GM23338 (cell line): ENCODE results near the gene FUZ. TPM values are rescaled to one million over a fixed set of nuclear protein-coding genes. Genes with fewer than 3 reads are reported as not detected.
A peak's percentile ranks its signal among the peaks of the same experiment; 100 is the strongest.

Experiments
- ATAC-seq: fragments of 200-7000 bp; cut with Tn5 transposase; 3 replicates; pipeline ENCODE4 v1.9.1; 2020
- DNase-seq: peaks from one replicate; pipeline ENCODE4 v3.0.0-alpha.2; 2015; ENCODE audit warnings: low spot score
- H2AFZ ChIP-seq: fragments of 200-600 bp; sonication (generic); 2 replicates; pipeline ENCODE4 v1.8.0; 2016; ENCODE audit warnings: antibody characterized with exemption, mild to moderate bottlenecking, moderate library complexity
- H3F3A ChIP-seq: fragments of 200-600 bp; sonication (generic); replicated peaks from 2 replicates; pipeline ENCODE4 v1.8.0; 2017; ENCODE audit warnings: antibody characterized with exemption, mixed run types, low read depth
- H3K27ac ChIP-seq: fragments of 200-600 bp; sonication (generic); 2 replicates; pipeline ENCODE4 v1.6.1; 2016; ENCODE audit warnings: low read depth
- H3K27me3 ChIP-seq: fragments of 200-600 bp; sonication (generic); 2 replicates; pipeline ENCODE4 v1.8.0; 2016; ENCODE audit warnings: mild to moderate bottlenecking, mixed run types, moderate library complexity; ENCODE audit not compliant: insufficient read depth
- H3K36me3 ChIP-seq: fragments of 200-600 bp; sonication (generic); 2 replicates; pipeline ENCODE4 v1.8.0; 2016; ENCODE audit warnings: mild to moderate bottlenecking; ENCODE audit not compliant: insufficient read depth
- H3K4me1 ChIP-seq: fragments of 200-600 bp; sonication (generic); 2 replicates; pipeline ENCODE4 v1.8.0; 2016; ENCODE audit warnings: mild to moderate bottlenecking, moderate library complexity; ENCODE audit not compliant: insufficient read depth
- H3K4me2 ChIP-seq: fragments of 200-600 bp; sonication (generic); 2 replicates; pipeline ENCODE4 v1.7.1; 2017; ENCODE audit warnings: mixed run types
- H3K4me3 ChIP-seq: fragments of 200-600 bp; sonication (generic); 2 replicates; pipeline ENCODE4 v1.6.1; 2016; ENCODE audit warnings: mixed run types
- H3K79me2 ChIP-seq: fragments of 200-600 bp; sonication (generic); replicated peaks from 2 replicates; pipeline ENCODE4 v1.8.0; 2017; ENCODE audit warnings: mild to moderate bottlenecking; ENCODE audit not compliant: insufficient read depth
- H3K9me2 ChIP-seq: fragments of 200-600 bp; sonication (generic); 2 replicates; pipeline ENCODE4 v1.8.0; 2017; ENCODE audit not compliant: insufficient read depth
- H4K20me1 ChIP-seq: fragments of 200-600 bp; sonication (generic); replicated peaks from 2 replicates; pipeline ENCODE4 v1.8.0; 2017; ENCODE audit warnings: mild to moderate bottlenecking; ENCODE audit not compliant: insufficient read depth
- H3K27ac Mint-ChIP-seq: 2 replicates; pipeline ENCODE4 v1.8.0; 2020; ENCODE audit warnings: inconsistent platforms, mild to moderate bottlenecking, moderate library complexity, mixed read lengths
- H3K27me3 Mint-ChIP-seq: 3 replicates; pipeline ENCODE4 v1.8.0; 2022; ENCODE audit warnings: low read depth, mild to moderate bottlenecking, moderate library complexity, mixed read lengths, inconsistent platforms; ENCODE audit not compliant: insufficient read depth, poor library complexity
- H3K36me3 Mint-ChIP-seq: 3 replicates; pipeline ENCODE4 v1.8.0; 2021; ENCODE audit warnings: low read depth, mild to moderate bottlenecking, inconsistent platforms, moderate library complexity, mixed read lengths
- H3K4me1 Mint-ChIP-seq: 3 replicates; pipeline ENCODE4 v1.8.0; 2020; ENCODE audit warnings: mild to moderate bottlenecking, inconsistent platforms, mixed read lengths
- H3K4me3 Mint-ChIP-seq: 3 replicates; pipeline ENCODE4 v1.8.0; 2021; ENCODE audit warnings: moderate library complexity, mild to moderate bottlenecking, inconsistent platforms, mixed read lengths
- H3K9me3 Mint-ChIP-seq: 3 replicates; pipeline ENCODE4 v1.8.0; 2020; ENCODE audit warnings: moderate library complexity, mild to moderate bottlenecking, inconsistent platforms, mixed read lengths
- CREB1 ChIP-seq: fragments of 250-450 bp; sonication (Bioruptor Pico); IDR thresholded peaks from 2 replicates; pipeline ENCODE4 v1.5.0; 2020; ENCODE audit warnings: low read depth, mild to moderate bottlenecking, moderate library complexity
- EZH2 ChIP-seq: fragments of 200-600 bp; sonication (generic); IDR thresholded peaks from one replicate; pipeline ENCODE4 v1.8.0; 2017; ENCODE audit warnings: antibody characterized with exemption, mild to moderate bottlenecking, low read depth; ENCODE audit not compliant: unreplicated experiment
- EZH2phosphoT487 ChIP-seq: fragments of 200-600 bp; sonication (generic); IDR thresholded peaks from one replicate; pipeline ENCODE4 v1.8.1; 2018; ENCODE audit warnings: antibody characterized with exemption; ENCODE audit not compliant: unreplicated experiment
- JUNB ChIP-seq: IDR thresholded peaks from one replicate; pipeline ENCODE4 v1.6.1; 2016; ENCODE audit warnings: antibody characterized with exemption; ENCODE audit not compliant: unreplicated experiment
- NANOG ChIP-seq: IDR thresholded peaks from 2 replicates; pipeline ENCODE4 v1.6.1; 2016; ENCODE audit warnings: antibody characterized with exemption, borderline replicate concordance
- POLR2AphosphoS5 ChIP-seq: IDR thresholded peaks from 2 replicates; pipeline ENCODE4 v1.6.1; 2016; ENCODE audit warnings: antibody characterized with exemption, low read depth
- STAT1 ChIP-seq: IDR thresholded peaks from one replicate; pipeline ENCODE4 v1.6.1; 2016; ENCODE audit warnings: antibody characterized with exemption; ENCODE audit not compliant: unreplicated experiment
- ZNF114 ChIP-seq: fragments of 250-450 bp; sonication (Bioruptor Pico); IDR thresholded peaks from 2 replicates; pipeline ENCODE4 v1.5.0; 2020; ENCODE audit warnings: mild to moderate bottlenecking, moderate library complexity
- ZNF331 ChIP-seq: fragments of 250-450 bp; sonication (Bioruptor Pico); IDR thresholded peaks from 2 replicates; pipeline ENCODE4 v1.5.0; 2020; ENCODE audit warnings: low read depth, mild to moderate bottlenecking, moderate library complexity
- polyA plus RNA-seq: library from polyadenylated mRNA; unstranded; fragments of >200 nt; fragmentation: Nextera tagmentation; extraction: Ambion mirVana; gene quantifications from 2 replicates; pipeline ENCODE4 v1.2.1, GENCODE V29; 2016
- total RNA-seq: library from RNA; depleted of rRNA; stranded (reverse); fragments of >200 nt; shearing (Covaris generic); gene quantifications from 2 replicates; pipeline ENCODE4 v1.2.3, GENCODE V29; 2014
- TF ChIP-seq, protein P1 (sequence below): IDR thresholded peaks from one replicate; pipeline ENCODE4 v1.6.1; 2018; ENCODE audit warnings: antibody characterized with exemption; ENCODE audit not compliant: unreplicated experiment
- TF ChIP-seq, protein P2 (sequence below): IDR thresholded peaks from 2 replicates; pipeline ENCODE4 v1.6.1; 2016; ENCODE audit warnings: antibody characterized with exemption
- TF ChIP-seq, protein P3 (sequence below), 2 experiments: fragments of 200-600 bp in 1 of 2; sonication (generic) in 1 of 2; conservative IDR thresholded peaks; 2 replicates each; pipeline versions ENCODE4 v1.5.1 to v1.6.1; 2016 to 2017; ENCODE audit warnings: antibody characterized with exemption in 2 of 2, low read depth in 2 of 2, mild to moderate bottlenecking in 2 of 2, moderate library complexity in 1 of 2
- TF ChIP-seq, protein P4 (sequence below): fragments of 250-450 bp; sonication (Bioruptor Pico); IDR thresholded peaks from 2 replicates; pipeline ENCODE4 v1.5.0; 2020; ENCODE audit warnings: mild to moderate bottlenecking, moderate library complexity

Gene FUZ
- total and polyA plus RNA-seq, 2 experiments from 2014 or later: 24.3 to 34.8 TPM

DNA sequence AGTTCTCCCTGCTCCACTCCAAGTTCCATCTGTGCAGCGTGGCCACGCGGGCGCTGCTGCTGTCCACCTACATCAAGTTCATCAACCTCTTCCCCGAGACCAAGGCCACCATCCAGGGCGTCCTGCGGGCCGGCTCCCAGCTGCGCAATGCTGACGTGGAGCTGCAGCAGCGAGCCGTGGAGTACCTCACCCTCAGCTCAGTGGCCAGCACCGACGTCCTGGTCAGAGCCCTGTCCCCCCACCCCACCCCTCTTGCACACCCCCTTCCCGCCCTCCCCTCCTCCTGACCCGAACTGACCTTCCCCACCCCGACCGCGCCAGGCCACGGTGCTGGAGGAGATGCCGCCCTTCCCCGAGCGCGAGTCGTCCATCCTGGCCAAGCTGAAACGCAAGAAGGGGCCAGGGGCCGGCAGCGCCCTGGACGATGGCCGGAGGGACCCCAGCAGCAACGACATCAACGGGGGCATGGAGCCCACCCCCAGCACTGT lies 11.6 kb downstream of the FUZ start:
- H3K36me3 Mint-ChIP-seq: peaks cover 61% of the 10 kb centered on the region
- H3K4me3 ChIP-seq: peak overlapping the region; percentile 39; the same call in 1 of the 2 replicates

More for the DNA sequence above, 11.6 kb downstream of the FUZ start:
- peak overlapping the region; percentile 50 for H3K4me2 ChIP-seq
- no peaks in the 10 kb centered on the region for H3K36me3 ChIP-seq
- H3K79me2 ChIP-seq: no peaks in the 10 kb centered on the region
- peaks cover 22% of the 10 kb centered on the region for H3F3A ChIP-seq
- no peak overlapping the region for H2AFZ ChIP-seq
- H4K20me1 ChIP-seq: no peaks in the 10 kb centered on the region; the same call in 1 of the 2 replicates
- peak overlapping the region; percentile 29; the same call in 1 of the 3 replicates for H3K4me3 Mint-ChIP-seq
- H3K27ac Mint-ChIP-seq: no peak overlapping the region
- peaks cover 16% of the 10 kb centered on the region; the same call in 1 of the 2 replicates for H3K4me1 ChIP-seq
- H3K4me1 Mint-ChIP-seq: peaks cover 23% of the 10 kb centered on the region
- H3K9me2 ChIP-seq: no peaks in the 10 kb centered on the region
- no peak for TF ChIP-seq POLR2AphosphoS5
- no peak for TF ChIP-seq CREB1 (CRISPR knock-in tag)
- TF ChIP-seq, protein P1, sequence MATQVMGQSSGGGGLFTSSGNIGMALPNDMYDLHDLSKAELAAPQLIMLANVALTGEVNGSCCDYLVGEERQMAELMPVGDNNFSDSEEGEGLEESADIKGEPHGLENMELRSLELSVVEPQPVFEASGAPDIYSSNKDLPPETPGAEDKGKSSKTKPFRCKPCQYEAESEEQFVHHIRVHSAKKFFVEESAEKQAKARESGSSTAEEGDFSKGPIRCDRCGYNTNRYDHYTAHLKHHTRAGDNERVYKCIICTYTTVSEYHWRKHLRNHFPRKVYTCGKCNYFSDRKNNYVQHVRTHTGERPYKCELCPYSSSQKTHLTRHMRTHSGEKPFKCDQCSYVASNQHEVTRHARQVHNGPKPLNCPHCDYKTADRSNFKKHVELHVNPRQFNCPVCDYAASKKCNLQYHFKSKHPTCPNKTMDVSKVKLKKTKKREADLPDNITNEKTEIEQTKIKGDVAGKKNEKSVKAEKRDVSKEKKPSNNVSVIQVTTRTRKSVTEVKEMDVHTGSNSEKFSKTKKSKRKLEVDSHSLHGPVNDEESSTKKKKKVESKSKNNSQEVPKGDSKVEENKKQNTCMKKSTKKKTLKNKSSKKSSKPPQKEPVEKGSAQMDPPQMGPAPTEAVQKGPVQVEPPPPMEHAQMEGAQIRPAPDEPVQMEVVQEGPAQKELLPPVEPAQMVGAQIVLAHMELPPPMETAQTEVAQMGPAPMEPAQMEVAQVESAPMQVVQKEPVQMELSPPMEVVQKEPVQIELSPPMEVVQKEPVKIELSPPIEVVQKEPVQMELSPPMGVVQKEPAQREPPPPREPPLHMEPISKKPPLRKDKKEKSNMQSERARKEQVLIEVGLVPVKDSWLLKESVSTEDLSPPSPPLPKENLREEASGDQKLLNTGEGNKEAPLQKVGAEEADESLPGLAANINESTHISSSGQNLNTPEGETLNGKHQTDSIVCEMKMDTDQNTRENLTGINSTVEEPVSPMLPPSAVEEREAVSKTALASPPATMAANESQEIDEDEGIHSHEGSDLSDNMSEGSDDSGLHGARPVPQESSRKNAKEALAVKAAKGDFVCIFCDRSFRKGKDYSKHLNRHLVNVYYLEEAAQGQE: no peak
- TF ChIP-seq, protein P2, sequence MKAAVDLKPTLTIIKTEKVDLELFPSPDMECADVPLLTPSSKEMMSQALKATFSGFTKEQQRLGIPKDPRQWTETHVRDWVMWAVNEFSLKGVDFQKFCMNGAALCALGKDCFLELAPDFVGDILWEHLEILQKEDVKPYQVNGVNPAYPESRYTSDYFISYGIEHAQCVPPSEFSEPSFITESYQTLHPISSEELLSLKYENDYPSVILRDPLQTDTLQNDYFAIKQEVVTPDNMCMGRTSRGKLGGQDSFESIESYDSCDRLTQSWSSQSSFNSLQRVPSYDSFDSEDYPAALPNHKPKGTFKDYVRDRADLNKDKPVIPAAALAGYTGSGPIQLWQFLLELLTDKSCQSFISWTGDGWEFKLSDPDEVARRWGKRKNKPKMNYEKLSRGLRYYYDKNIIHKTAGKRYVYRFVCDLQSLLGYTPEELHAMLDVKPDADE: no peak
- TF ChIP-seq JUNB: no peak
- no peak for TF ChIP-seq ZNF114
- no peak for TF ChIP-seq EZH2
- TF ChIP-seq STAT1: no peak
- no peak for TF ChIP-seq EZH2phosphoT487
- no peak for TF ChIP-seq ZNF331 (CRISPR knock-in tag)
- TF ChIP-seq, protein P3, sequence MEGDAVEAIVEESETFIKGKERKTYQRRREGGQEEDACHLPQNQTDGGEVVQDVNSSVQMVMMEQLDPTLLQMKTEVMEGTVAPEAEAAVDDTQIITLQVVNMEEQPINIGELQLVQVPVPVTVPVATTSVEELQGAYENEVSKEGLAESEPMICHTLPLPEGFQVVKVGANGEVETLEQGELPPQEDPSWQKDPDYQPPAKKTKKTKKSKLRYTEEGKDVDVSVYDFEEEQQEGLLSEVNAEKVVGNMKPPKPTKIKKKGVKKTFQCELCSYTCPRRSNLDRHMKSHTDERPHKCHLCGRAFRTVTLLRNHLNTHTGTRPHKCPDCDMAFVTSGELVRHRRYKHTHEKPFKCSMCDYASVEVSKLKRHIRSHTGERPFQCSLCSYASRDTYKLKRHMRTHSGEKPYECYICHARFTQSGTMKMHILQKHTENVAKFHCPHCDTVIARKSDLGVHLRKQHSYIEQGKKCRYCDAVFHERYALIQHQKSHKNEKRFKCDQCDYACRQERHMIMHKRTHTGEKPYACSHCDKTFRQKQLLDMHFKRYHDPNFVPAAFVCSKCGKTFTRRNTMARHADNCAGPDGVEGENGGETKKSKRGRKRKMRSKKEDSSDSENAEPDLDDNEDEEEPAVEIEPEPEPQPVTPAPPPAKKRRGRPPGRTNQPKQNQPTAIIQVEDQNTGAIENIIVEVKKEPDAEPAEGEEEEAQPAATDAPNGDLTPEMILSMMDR (conservative IDR thresholded peaks at IDR 0.05; ENCODE audit: low read depth in 2 of 2): no peak
- TF ChIP-seq NANOG: no peak
- TF ChIP-seq, protein P4, sequence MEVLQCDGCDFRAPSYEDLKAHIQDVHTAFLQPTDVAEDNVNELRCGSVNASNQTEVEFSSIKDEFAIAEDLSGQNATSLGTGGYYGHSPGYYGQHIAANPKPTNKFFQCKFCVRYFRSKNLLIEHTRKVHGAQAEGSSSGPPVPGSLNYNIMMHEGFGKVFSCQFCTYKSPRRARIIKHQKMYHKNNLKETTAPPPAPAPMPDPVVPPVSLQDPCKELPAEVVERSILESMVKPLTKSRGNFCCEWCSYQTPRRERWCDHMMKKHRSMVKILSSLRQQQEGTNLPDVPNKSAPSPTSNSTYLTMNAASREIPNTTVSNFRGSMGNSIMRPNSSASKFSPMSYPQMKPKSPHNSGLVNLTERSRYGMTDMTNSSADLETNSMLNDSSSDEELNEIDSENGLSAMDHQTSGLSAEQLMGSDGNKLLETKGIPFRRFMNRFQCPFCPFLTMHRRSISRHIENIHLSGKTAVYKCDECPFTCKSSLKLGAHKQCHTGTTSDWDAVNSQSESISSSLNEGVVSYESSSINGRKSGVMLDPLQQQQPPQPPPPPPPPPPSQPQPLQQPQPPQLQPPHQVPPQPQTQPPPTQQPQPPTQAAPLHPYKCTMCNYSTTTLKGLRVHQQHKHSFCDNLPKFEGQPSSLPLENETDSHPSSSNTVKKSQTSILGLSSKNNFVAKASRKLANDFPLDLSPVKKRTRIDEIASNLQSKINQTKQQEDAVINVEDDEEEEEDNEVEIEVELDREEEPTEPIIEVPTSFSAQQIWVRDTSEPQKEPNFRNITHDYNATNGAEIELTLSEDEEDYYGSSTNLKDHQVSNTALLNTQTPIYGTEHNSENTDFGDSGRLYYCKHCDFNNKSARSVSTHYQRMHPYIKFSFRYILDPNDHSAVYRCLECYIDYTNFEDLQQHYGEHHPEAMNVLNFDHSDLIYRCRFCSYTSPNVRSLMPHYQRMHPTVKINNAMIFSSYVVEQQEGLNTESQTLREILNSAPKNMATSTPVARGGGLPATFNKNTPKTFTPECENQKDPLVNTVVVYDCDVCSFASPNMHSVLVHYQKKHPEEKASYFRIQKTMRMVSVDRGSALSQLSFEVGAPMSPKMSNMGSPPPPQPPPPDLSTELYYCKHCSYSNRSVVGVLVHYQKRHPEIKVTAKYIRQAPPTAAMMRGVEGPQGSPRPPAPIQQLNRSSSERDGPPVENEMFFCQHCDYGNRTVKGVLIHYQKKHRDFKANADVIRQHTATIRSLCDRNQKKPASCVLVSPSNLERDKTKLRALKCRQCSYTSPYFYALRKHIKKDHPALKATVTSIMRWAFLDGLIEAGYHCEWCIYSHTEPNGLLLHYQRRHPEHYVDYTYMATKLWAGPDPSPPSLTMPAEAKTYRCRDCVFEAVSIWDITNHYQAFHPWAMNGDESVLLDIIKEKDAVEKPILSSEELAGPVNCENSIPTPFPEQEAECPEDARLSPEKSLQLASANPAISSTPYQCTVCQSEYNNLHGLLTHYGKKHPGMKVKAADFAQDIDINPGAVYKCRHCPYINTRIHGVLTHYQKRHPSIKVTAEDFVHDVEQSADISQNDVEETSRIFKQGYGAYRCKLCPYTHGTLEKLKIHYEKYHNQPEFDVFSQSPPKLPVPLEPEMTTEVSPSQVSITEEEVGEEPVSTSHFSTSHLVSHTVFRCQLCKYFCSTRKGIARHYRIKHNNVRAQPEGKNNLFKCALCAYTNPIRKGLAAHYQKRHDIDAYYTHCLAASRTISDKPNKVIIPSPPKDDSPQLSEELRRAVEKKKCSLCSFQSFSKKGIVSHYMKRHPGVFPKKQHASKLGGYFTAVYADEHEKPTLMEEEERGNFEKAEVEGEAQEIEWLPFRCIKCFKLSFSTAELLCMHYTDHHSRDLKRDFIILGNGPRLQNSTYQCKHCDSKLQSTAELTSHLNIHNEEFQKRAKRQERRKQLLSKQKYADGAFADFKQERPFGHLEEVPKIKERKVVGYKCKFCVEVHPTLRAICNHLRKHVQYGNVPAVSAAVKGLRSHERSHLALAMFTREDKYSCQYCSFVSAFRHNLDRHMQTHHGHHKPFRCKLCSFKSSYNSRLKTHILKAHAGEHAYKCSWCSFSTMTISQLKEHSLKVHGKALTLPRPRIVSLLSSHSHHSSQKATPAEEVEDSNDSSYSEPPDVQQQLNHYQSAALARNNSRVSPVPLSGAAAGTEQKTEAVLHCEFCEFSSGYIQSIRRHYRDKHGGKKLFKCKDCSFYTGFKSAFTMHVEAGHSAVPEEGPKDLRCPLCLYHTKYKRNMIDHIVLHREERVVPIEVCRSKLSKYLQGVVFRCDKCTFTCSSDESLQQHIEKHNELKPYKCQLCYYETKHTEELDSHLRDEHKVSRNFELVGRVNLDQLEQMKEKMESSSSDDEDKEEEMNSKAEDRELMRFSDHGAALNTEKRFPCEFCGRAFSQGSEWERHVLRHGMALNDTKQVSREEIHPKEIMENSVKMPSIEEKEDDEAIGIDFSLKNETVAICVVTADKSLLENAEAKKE: no peak
- H3K27me3 Mint-ChIP-seq: peaks cover 13% of the 10 kb centered on the region
- DNase-seq (no peak), ATAC-seq (no peak)
- H3K27me3 ChIP-seq: no peaks in the 10 kb centered on the region
- no peak overlapping the region for H3K27ac ChIP-seq
- no peaks in the 10 kb centered on the region for H3K9me3 Mint-ChIP-seq
